ENCODE data around the gene CDC42SE1.

The CDC42SE1 gene

GRCh38 chr1:151054971-151055547 is 4.4 kb downstream of the CDC42SE1 start:
- FAIRE-seq (no peak), DNase-seq (ENCODE audit: insufficient read length, low spot score) (no peak)
- no peak for TF ChIP-seq CTCF (IDR thresholded peaks at IDR 0.05; ENCODE audit: insufficient read depth, missing control alignments)

- no peak for DNase-seq (ENCODE audit: insufficient read length, low spot score)
- no peak for TF ChIP-seq CTCF (IDR thresholded peaks at IDR 0.05; ENCODE audit: insufficient read depth, missing control alignments)
- no peak for FAIRE-seq
These were observed 7.9 kb downstream of the CDC42SE1 start for GRCh38 chr1:151051356-151052009.

- no peak for FAIRE-seq
- TF ChIP-seq CTCF (IDR thresholded peaks at IDR 0.05; ENCODE audit: insufficient read depth, missing control alignments), result no peak
- no peak for DNase-seq (ENCODE audit: insufficient read length, low spot score)
These were observed 9.3 kb downstream of the CDC42SE1 start for GRCh38 chr1:151050051-151050688.

GRCh38 chr1:151049458-151049857 is 10.0 kb downstream of the CDC42SE1 start:
- FAIRE-seq (no peak), DNase-seq (ENCODE audit: insufficient read length, low spot score) (no peak)
- TF ChIP-seq CTCF (IDR thresholded peaks at IDR 0.05; ENCODE audit: insufficient read depth, missing control alignments), result no peak

GRCh38 chr1:151048645-151049032 is 10.8 kb downstream of the CDC42SE1 start:
- FAIRE-seq (no peak), DNase-seq (ENCODE audit: insufficient read length, low spot score) (no peak)
- no peak for TF ChIP-seq CTCF (IDR thresholded peaks at IDR 0.05; ENCODE audit: insufficient read depth, missing control alignments)

- FAIRE-seq (no peak), DNase-seq (ENCODE audit: insufficient read length, low spot score) (peak; percentile 69)
- TF ChIP-seq CTCF (IDR thresholded peaks at IDR 0.05; ENCODE audit: insufficient read depth, missing control alignments), result no peak
These were observed 11.3 kb downstream of the CDC42SE1 start for GRCh38 chr1:151047925-151048644.

All from D721Med (cell line).